Stimulated activated naive CD8-positive, alpha-beta T cell treated with anti-CD3 and anti-CD28 coated beads, Interleukin-15, amount 100 ng/mL, for 72 hours (primary cell): ENCODE data around the gene USP54.
A peak's percentile ranks its signal among the peaks of the same experiment; 100 is the strongest.

Experiments
- ATAC-seq: fragments of 150-1000 bp; cut with Tn5 transposase; 2 replicates; pipeline ENCODE4 v1.10.0; 2021; ENCODE audit warnings: mild to moderate bottlenecking, moderate library complexity
- DNase-seq, 2 donors: peaks; one replicate each; pipeline ENCODE4 v3.0.0; 2021 to 2022
- H3K27ac Mint-ChIP-seq, 2 donors: one replicate each; pipeline ENCODE4 v1.8.0; 2022; ENCODE audit warnings: mild to moderate bottlenecking in 2 of 2, mixed read lengths in 2 of 2, moderate library complexity in 2 of 2
- H3K27me3 Mint-ChIP-seq: one replicate; pipeline ENCODE4 v1.8.0; 2022; ENCODE audit warnings: mixed read lengths
- H3K4me1 Mint-ChIP-seq: one replicate; pipeline ENCODE4 v1.8.0; 2022; ENCODE audit warnings: mild to moderate bottlenecking, mixed read lengths
- H3K4me3 Mint-ChIP-seq, 2 donors: one replicate each; pipeline ENCODE4 v1.8.0; 2022; ENCODE audit warnings: mild to moderate bottlenecking in 2 of 2, mixed read lengths in 2 of 2, moderate library complexity in 1 of 2
- H3K9me3 Mint-ChIP-seq, 2 donors: one replicate each; pipeline ENCODE4 v1.8.0; 2022; ENCODE audit warnings: mixed read lengths in 2 of 2

The USP54 gene

DNA sequence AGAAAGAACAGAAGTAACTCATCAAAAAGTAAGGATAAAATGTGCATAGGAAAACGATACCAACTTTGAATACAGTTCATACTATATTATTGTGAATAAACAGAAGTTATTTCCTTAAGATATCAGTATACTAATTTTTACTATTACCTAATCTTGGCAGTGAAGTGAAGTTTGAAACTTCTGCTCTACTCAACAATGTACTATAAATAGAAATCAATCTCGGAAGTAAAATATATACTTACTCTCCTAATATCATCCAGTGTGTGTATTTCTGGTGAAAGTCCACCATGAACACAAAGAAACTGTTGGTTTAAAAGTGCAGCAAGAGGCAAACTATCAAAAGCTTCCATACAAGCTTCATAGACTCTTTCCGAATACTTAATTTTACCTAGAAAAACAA is 119.9 kb downstream of the USP54 start:
- H3K27ac Mint-ChIP-seq: no peak overlapping the region
- no peaks in the 10 kb centered on the region for H3K27me3 Mint-ChIP-seq
- no peak for DNase-seq
- no peak overlapping the region for H3K4me3 Mint-ChIP-seq
- H3K9me3 Mint-ChIP-seq: no peaks in the 10 kb centered on the region
- H3K4me1 Mint-ChIP-seq: no peaks in the 10 kb centered on the region
- no peak for ATAC-seq

DNA sequence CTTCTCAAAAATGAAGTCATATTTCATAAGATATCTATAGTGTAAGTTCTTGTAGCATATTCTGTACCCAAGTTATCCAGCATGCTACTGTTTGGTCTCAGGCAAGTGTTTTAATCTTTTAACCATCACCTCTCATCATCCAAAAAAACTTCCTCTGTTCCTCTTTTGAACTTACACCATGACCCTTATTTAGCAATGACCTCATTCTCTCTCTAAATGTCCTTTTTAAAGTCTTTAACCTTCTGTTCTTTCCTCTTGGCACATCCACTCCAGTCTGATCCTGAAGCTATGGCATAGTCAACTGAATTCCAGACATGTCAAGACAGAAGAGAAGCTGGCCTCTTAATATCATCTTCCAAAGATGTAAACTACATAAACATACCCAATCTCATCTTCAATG is 121.6 kb downstream of the USP54 start:
- Mint-ChIP-seq H3K27me3 (no peaks in the 10 kb centered on the region), H3K4me3 (no peak overlapping the region), H3K4me1 (no peaks in the 10 kb centered on the region), H3K27ac (no peak overlapping the region), H3K9me3 (no peaks in the 10 kb centered on the region)
- ATAC-seq (no peak), DNase-seq (no peak)

DNA sequence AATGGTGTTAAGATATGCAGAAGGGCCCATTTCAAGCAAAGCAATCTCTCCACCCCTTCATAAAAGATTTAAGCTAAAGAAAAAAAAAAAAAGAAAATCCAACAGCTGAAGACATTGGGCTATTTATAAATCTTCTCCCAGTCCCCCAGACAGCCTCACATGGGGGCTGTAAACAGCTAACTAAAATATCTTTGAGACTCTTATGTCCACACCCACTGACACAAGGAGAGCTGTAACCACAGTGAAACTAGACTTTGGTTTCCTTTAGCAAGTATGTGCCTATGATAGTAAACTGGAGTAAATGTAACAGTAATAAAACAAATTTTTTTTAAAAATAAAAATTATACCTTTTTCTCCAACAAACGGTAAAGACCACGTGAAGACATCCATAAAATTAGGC is 123.9 kb downstream of the USP54 start:
- DNase-seq (no peak), ATAC-seq (no peak)
- H3K4me1 Mint-ChIP-seq: no peaks in the 10 kb centered on the region
- H3K4me3 Mint-ChIP-seq: no peak overlapping the region
- no peaks in the 10 kb centered on the region for H3K27me3 Mint-ChIP-seq
- no peak overlapping the region for H3K27ac Mint-ChIP-seq
- H3K9me3 Mint-ChIP-seq: no peaks in the 10 kb centered on the region

DNA sequence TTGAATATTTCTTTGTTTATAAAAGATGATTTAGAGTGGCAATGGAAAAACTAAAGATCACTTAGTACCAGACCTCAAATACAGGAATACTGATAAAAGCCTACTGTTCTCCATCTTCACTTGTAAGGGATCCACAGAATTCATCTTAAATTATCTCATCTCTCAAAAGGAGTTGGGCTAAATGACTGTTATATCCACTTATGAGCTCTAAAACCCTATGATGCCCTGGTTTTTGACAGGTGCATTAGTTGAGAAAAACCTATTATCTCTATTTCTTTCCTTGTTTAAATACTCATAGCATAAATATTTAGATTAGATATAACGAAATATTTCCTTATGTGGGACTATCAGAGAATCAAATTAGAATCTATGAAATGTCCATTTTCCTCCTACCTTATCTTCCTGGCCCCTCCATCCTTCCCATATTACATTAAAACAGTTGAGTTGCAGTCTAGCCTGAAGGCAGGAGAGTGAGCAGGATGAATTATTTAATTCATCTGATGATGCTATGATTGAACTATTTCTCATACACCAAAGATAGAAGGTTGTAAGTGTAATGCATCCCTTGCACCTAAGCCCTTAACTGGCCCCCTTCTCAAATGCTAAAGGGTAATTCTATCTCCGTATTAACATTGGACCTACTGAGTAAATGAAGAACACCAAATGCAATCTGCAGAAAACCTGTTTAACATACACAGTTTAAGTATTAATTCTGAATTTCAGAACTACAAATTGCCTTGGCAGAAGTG is 125.0 kb downstream of the USP54 start:
- Mint-ChIP-seq H3K4me1 (no peaks in the 10 kb centered on the region), H3K27ac (no peak overlapping the region), H3K27me3 (no peaks in the 10 kb centered on the region), H3K9me3 (no peaks in the 10 kb centered on the region), H3K4me3 (no peak overlapping the region)
- ATAC-seq (no peak), DNase-seq (no peak)

DNA sequence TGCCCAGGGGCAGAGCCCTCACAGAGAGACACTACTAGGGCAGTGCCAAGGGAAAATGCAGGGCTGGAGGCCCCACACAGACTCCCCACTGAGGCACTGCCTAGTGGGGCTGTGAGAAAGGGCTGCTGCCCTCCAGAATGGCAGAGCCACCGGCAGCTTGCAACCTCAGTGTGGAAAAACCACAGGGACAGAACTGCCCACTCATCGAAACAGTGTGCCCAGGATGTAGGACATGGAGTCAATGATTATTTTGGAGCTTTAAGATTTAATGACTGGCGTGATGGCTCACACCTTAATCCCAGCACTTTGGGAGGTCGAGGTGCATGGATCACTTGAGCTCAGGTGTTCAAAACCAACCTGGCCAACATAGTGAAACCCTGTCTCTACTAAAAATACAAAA is 130.2 kb downstream of the USP54 start:
- H3K27ac Mint-ChIP-seq: peak overlapping the region in 1 of 2 donors; percentile 4
- no peaks in the 10 kb centered on the region for H3K27me3 Mint-ChIP-seq
- no peak overlapping the region for H3K4me3 Mint-ChIP-seq
- H3K9me3 Mint-ChIP-seq: no peaks in the 10 kb centered on the region
- DNase-seq (no peak), ATAC-seq (no peak)
- H3K4me1 Mint-ChIP-seq: no peaks in the 10 kb centered on the region

DNA sequence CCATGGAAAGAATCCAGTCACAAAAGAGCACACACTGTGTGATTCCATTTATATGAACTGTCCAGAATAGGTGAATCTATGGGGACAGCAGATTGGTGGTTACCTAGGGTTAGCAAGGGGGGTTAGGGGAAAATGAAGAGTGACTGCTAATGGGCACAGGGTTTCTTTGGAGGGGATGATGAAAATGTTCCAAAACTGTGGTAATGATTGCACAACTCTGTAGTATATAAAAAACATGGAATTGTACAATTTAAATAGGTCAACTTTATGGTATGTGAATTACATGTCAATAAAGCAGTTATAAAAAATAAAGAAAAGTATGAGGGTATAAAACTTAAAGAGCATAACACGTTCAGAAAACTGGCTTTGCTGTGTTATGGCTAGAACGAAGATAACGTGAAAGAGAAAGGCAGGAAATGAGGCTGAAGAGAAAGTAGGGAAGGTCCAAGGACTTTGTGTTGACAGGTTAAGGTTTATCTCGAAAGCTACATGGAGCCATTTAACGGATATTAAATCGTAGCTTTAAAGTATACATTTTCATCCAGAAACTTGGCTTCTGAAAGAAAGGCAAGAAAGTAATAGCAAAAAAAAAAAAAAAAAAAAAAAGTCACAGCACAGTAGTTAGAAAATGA is 131.3 kb downstream of the USP54 start:
- no peaks in the 10 kb centered on the region for H3K27me3 Mint-ChIP-seq
- no peaks in the 10 kb centered on the region for H3K4me1 Mint-ChIP-seq
- no peaks in the 10 kb centered on the region for H3K9me3 Mint-ChIP-seq
- peak overlapping the region in 1 of 2 donors; percentile 34 for H3K27ac Mint-ChIP-seq
- ATAC-seq (no peak), DNase-seq (no peak)
- no peak overlapping the region for H3K4me3 Mint-ChIP-seq

DNA sequence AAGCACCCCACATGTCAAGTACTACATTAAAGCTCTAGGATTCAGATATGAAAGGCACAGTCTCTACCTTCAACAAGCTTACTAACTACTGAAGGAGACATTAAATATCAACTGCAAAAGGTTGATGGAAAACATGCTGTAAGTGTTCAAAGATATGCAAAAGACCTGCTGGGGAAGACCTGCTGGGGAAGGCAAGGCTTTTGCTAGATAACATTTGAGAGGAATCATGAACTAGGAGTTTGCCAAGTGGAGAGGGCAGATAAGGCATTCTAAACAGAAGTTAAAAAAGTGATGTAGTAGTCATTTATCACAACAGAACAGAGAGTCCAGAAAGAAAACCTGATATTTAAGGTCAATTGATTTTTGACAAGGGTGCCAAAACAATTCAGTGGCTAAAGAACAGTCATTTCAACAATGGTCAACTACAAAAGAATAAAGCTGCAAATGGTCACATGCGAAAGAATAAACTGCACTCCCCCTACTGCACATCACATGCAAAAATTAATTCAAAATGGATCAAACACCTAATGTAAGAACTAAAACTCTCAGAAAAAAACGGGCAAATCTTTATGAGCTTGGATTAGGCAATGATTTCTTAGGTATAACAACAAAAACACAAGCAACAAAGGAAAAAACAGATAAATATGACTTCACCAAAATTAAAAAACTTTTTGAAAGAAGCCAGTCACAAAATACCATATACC is 134.8 kb downstream of the USP54 start:
- no peak overlapping the region for H3K4me3 Mint-ChIP-seq
- ATAC-seq (no peak), DNase-seq (no peak)
- H3K27me3 Mint-ChIP-seq: no peaks in the 10 kb centered on the region
- no peaks in the 10 kb centered on the region for H3K4me1 Mint-ChIP-seq
- no peaks in the 10 kb centered on the region for H3K9me3 Mint-ChIP-seq
- no peak overlapping the region for H3K27ac Mint-ChIP-seq

DNA sequence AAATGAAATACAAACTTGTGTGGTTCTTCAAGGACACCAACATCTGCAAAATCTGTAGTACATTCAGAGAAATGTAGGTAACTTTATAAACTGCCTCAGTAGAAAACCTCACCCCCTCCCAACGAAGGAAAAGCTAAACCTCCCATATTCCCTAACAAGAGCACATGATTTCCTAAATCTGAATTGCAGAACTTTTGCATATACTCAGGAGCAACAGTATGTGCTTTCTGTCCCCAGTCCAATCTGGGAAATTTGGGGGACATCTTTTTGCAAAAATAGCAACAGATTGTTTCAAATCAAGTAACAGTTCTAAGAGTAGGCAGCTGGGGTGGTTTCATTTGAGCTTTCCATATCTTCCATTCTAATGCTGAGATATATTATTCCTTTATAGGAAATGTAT is 142.0 kb downstream of the USP54 start:
- H3K9me3 Mint-ChIP-seq: no peaks in the 10 kb centered on the region
- ATAC-seq (no peak), DNase-seq (no peak)
- H3K27ac Mint-ChIP-seq: peak overlapping the region in 1 of 2 donors; percentile 68
- no peaks in the 10 kb centered on the region for H3K4me1 Mint-ChIP-seq
- no peak overlapping the region for H3K4me3 Mint-ChIP-seq
- no peaks in the 10 kb centered on the region for H3K27me3 Mint-ChIP-seq

DNA sequence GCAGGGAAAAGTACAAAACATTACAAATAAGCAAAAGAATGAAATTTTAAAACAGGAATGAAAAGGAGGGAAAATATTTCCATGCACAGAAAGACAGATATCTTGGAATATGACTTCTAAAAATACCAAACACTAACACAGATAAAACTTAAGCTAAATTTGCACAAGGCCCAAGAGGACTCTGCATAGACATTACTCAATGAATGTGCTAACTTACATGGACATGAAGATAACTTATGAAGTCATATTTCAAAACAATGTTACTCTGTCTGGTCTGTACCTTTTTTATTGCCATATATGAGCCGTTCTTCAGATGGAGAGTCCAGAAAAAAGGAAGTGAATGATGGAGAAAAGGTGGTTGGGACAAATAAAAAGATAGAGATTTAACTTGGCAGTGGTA is 142.8 kb downstream of the USP54 start:
- ATAC-seq: no peak
- no peak overlapping the region for H3K27ac Mint-ChIP-seq
- H3K9me3 Mint-ChIP-seq: no peaks in the 10 kb centered on the region
- DNase-seq: no peak
- no peak overlapping the region for H3K4me3 Mint-ChIP-seq
- H3K4me1 Mint-ChIP-seq: no peaks in the 10 kb centered on the region
- H3K27me3 Mint-ChIP-seq: no peaks in the 10 kb centered on the region
